HepG2 (cell line): ENCODE results near the gene VCL. TPM values are rescaled to one million over a fixed set of nuclear protein-coding genes. Genes with fewer than 3 reads are reported as not detected.

Experiments
- ATAC-seq: fragments of 200-7000 bp; cut with Tn5 transposase; 3 replicates; pipeline ENCODE4 v1.9.1; 2020; ENCODE audit warnings: mild to moderate bottlenecking, moderate library complexity
- BruUV-seq: library from RNA; stranded (reverse); fragments of 400-500 nt; replicated peaks from 2 replicates; lab custom pipeline; 2021; lab: Mats Ljungman, UMichigan
- CTCF ChIA-PET: fragments of 300-600 bp; formaldehyde crosslinking; extraction: SDS; loops from one replicate; lab custom pipeline; 2021; ENCODE audit warnings: low total read pairs, inconsistent platforms, low intra/inter-chr PET ratio; lab: Yijun Ruan, JAX
- POLR2A ChIA-PET: fragments of 350-600 bp; sonication (Branson Sonifier 250); formaldehyde crosslinking; loops from one replicate; lab custom pipeline; 2020; ENCODE audit warnings: antibody characterized with exemption, inconsistent platforms; lab: Yijun Ruan, JAX
- DNase-seq: peaks from one replicate; pipeline ENCODE4 v3.0.0-alpha.2; 2015; ENCODE audit warnings: low spot score
- FAIRE-seq: peaks from 3 replicates; lab custom pipeline; 2011; peaks lifted over from hg19 to GRCh38; lab: Jason Lieb, UNC
- H2AFZ ChIP-seq: one replicate; pipeline ENCODE4 v1.6.1; 2011; ENCODE audit warnings: low read length, inconsistent platforms
- H3K27ac ChIP-seq: fragments of 300-600 bp; 3 replicates; pipeline ENCODE4 v1.8.0; 2011; ENCODE audit warnings: mixed run types, mild to moderate bottlenecking, mixed read lengths, low read length, inconsistent platforms; ENCODE audit not compliant: insufficient read depth; ENCODE audit errors: extremely low read length
- H3K27me3 ChIP-seq, 2 experiments: fragments of 200-600 bp in 1 of 2; 2 replicates in 1 of 2; 3 replicates in 1 of 2; pipeline versions ENCODE4 v1.6.0 to v1.8.0; 2011; ENCODE audit warnings: low read length in 2 of 2, mild to moderate bottlenecking in 2 of 2, moderate library complexity in 2 of 2, inconsistent platforms in 1 of 2; ENCODE audit not compliant: insufficient read depth in 2 of 2, control insufficient read depth in 1 of 2
- H3K36me3 ChIP-seq, 2 experiments: fragments of 200-600 bp in 1 of 2; replicated peaks in 1 of 2; 2 replicates in 1 of 2; 3 replicates in 1 of 2; pipeline versions ENCODE4 v1.5.1 to v1.8.0; 2011; ENCODE audit warnings: low read length in 2 of 2, inconsistent platforms in 1 of 2; ENCODE audit not compliant: insufficient read depth in 2 of 2, control insufficient read depth in 1 of 2
- H3K4me1 ChIP-seq: 2 replicates; pipeline ENCODE4 v1.5.1; 2012; ENCODE audit warnings: low read length, inconsistent platforms; ENCODE audit not compliant: insufficient read depth
- H3K4me2 ChIP-seq: 2 replicates; pipeline ENCODE4 v1.6.0; 2011; ENCODE audit warnings: low read depth, low read length, inconsistent platforms
- H3K4me3 ChIP-seq, 3 experiments: fragments of 200-600 bp in 1 of 3; sonication (generic), shearing (Covaris generic) in 1 of 3; replicated peaks in 1 of 3; 2 replicates each; pipeline ENCODE4 v1.5.1; 2011 to 2016; ENCODE audit warnings: low read length in 3 of 3, inconsistent platforms in 2 of 3, low read depth in 2 of 3, mild to moderate bottlenecking in 2 of 3, control low read depth in 1 of 3, mixed read lengths in 1 of 3; ENCODE audit not compliant: insufficient read depth in 1 of 3
- H3K79me2 ChIP-seq: one replicate; pipeline ENCODE4 v1.6.1; 2011; ENCODE audit warnings: low read length, inconsistent platforms; ENCODE audit not compliant: insufficient read depth
- H3K9ac ChIP-seq: 2 replicates; pipeline ENCODE4 v1.6.0; 2011; ENCODE audit warnings: mild to moderate bottlenecking, low read depth, low read length, inconsistent platforms; ENCODE audit not compliant: insufficient read depth
- H3K9me3 ChIP-seq: 2 replicates; pipeline ENCODE4 v1.5.1; 2012; ENCODE audit warnings: mild to moderate bottlenecking, low read length
- H4K20me1 ChIP-seq: 2 replicates; pipeline ENCODE4 v1.6.0; 2011; ENCODE audit warnings: inconsistent platforms, mild to moderate bottlenecking, low read length, moderate library complexity; ENCODE audit not compliant: insufficient read depth
- JUNB ChIP-seq: sonication (generic); formaldehyde crosslinking; IDR thresholded peaks from 2 replicates; pipeline ENCODE4 v1.8.0; 2022; ENCODE audit warnings: missing genetic modification reagents, mild to moderate bottlenecking, borderline replicate concordance
- SIN3A ChIP-seq: IDR thresholded peaks from 2 replicates; pipeline ENCODE4 v1.6.1; 2011; ENCODE audit warnings: low read depth, mild to moderate bottlenecking, control low read depth, low read length, borderline replicate concordance
- TBX2 ChIP-seq: sonication (generic); formaldehyde crosslinking; IDR thresholded peaks from 2 replicates; pipeline ENCODE4 v1.5.0; 2020; ENCODE audit warnings: missing genetic modification reagents, mild to moderate bottlenecking, borderline replicate concordance
- ZNF235 ChIP-seq: sonication (generic); formaldehyde crosslinking; IDR thresholded peaks from 2 replicates; pipeline ENCODE4 v1.8.1; 2023; ENCODE audit warnings: mild to moderate bottlenecking, missing genetic modification reagents, borderline replicate concordance
- ZNF274 ChIP-seq: sonication (generic); formaldehyde crosslinking; IDR thresholded peaks from 2 replicates; pipeline ENCODE4 v1.5.1; 2020; ENCODE audit warnings: mild to moderate bottlenecking, missing genetic modification reagents
- ZNF644 ChIP-seq: IDR thresholded peaks from 2 replicates; pipeline ENCODE4 v1.6.1; 2016; ENCODE audit warnings: low read depth
- WGBS: methylation state at CpG from one replicate; pipeline ENCODE4 v1.1.6; 2017; ENCODE audit warnings: low lambda C conversion rate; 5-methylcytosine and 5-hydroxymethylcytosine counted together
- in situ Hi-C: cut with HindIII; loops from 2 replicates; pipeline ENCODE4 v1.10.0; 2017; ENCODE audit warnings: low pct_unique_long_range_greater_than_20kb; ENCODE audit not compliant: extremely low pct_ligation_motif_present
- intact Hi-C: fragments of 100-400 bp; cut with micrococcal nuclease; formaldehyde crosslinking; loops from one replicate; pipeline ENCODE4 v1.10.0; 2022; ENCODE audit not compliant: unreplicated experiment
- polyA plus RNA-seq, 8 experiments: library from polyadenylated mRNA; depleted of rRNA in 3 of 8; stranded (reverse) in 7 of 8; unstranded in 1 of 8; fragments of >200 nt; fragmentation: Illumina TruSeq in 4 of 8; extraction: Trizol in 4 of 8; gene quantifications; 2 replicates each; pipeline versions ENCODE4 v1.2.1 to v1.2.3, GENCODE V29; 2011 to 2016; ENCODE audit warnings: low read depth in 4 of 8, missing spikeins in 1 of 8, mixed read lengths in 1 of 8; ENCODE audit not compliant: insufficient read depth in 1 of 8
- total RNA-seq, 5 experiments: library from RNA; depleted of rRNA; stranded (reverse); fragments of >200 nt; fragmentation: Illumina TruSeq; extraction: Trizol; gene quantifications; 2 replicates each; pipeline ENCODE4 v1.2.3, GENCODE V29; 2016; ENCODE audit warnings: low read depth in 1 of 5
- TF ChIP-seq, protein P1 (sequence below): sonication (generic); formaldehyde crosslinking; IDR thresholded peaks from 2 replicates; pipeline ENCODE4 v1.4.0; 2020; ENCODE audit warnings: missing genetic modification reagents
- TF ChIP-seq, protein P2 (sequence below): sonication (generic); formaldehyde crosslinking; IDR thresholded peaks from 2 replicates; pipeline ENCODE4 v1.4.0; 2020; ENCODE audit warnings: missing genetic modification reagents
- TF ChIP-seq, protein P3 (sequence below): sonication (generic); formaldehyde crosslinking; IDR thresholded peaks from 2 replicates; pipeline ENCODE4 v1.5.0; 2020; ENCODE audit warnings: mild to moderate bottlenecking, missing genetic modification reagents

The VCL gene
- total and polyA plus RNA-seq, 2 of the 13 experiments (the other 11 are each of a cell fraction or from before 2014, with no cell fraction given), result 17.3 to 26.9 TPM

DNA sequence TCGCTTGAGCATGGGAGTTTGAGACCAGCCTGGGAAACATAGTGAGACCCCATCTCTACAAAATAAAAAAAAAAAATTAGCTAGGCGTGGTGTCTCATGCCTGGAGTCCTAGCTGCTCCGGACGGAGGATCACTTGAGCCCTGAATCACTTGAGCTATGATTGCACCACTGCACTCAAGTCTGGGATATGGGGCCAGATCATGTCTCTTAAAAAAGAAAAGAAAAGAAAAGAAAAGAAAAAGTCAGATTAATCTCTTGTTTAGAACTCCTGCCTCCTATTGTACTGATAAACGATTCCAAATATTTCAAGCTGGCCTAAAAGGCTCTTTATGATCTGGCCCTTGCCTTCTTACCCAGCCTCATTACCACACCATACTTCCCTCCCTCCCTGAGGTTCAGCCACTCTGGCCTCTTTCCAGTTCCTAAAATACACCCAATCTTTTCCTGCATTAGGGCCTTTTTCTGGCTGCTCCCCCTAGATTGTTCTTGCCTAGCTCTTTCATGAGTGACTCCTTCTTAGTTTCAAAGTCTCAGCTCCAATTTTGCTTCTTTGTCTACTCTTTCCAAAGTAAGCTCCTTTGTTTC, 41.7 kb downstream of the VCL start:
- H3K4me2 ChIP-seq, result no peak overlapping the region
- H3K4me3 ChIP-seq, result no peak overlapping the region
- no peak for FAIRE-seq
- no peaks in the 10 kb centered on the region for H3K4me1 ChIP-seq
- no peaks in the 10 kb centered on the region for H3K27me3 ChIP-seq
- ChIA-PET POLR2A (no interaction called here), CTCF (no interaction called here)
- peaks cover 0 to 6% of the 10 kb centered on the region in 2 experiments; a peak in 2 of 5 replicates for H3K36me3 ChIP-seq
- TF ChIP-seq, protein P1, sequence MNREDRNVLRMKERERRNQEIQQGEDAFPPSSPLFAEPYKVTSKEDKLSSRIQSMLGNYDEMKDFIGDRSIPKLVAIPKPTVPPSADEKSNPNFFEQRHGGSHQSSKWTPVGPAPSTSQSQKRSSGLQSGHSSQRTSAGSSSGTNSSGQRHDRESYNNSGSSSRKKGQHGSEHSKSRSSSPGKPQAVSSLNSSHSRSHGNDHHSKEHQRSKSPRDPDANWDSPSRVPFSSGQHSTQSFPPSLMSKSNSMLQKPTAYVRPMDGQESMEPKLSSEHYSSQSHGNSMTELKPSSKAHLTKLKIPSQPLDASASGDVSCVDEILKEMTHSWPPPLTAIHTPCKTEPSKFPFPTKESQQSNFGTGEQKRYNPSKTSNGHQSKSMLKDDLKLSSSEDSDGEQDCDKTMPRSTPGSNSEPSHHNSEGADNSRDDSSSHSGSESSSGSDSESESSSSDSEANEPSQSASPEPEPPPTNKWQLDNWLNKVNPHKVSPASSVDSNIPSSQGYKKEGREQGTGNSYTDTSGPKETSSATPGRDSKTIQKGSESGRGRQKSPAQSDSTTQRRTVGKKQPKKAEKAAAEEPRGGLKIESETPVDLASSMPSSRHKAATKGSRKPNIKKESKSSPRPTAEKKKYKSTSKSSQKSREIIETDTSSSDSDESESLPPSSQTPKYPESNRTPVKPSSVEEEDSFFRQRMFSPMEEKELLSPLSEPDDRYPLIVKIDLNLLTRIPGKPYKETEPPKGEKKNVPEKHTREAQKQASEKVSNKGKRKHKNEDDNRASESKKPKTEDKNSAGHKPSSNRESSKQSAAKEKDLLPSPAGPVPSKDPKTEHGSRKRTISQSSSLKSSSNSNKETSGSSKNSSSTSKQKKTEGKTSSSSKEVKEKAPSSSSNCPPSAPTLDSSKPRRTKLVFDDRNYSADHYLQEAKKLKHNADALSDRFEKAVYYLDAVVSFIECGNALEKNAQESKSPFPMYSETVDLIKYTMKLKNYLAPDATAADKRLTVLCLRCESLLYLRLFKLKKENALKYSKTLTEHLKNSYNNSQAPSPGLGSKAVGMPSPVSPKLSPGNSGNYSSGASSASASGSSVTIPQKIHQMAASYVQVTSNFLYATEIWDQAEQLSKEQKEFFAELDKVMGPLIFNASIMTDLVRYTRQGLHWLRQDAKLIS (CRISPR knock-in tag), result no peak
- TF ChIP-seq TBX2 (CRISPR knock-in tag), result no peak
- no peak for TF ChIP-seq SIN3A
- TF ChIP-seq ZNF235 (CRISPR knock-in tag), result no peak
- TF ChIP-seq, protein P2, sequence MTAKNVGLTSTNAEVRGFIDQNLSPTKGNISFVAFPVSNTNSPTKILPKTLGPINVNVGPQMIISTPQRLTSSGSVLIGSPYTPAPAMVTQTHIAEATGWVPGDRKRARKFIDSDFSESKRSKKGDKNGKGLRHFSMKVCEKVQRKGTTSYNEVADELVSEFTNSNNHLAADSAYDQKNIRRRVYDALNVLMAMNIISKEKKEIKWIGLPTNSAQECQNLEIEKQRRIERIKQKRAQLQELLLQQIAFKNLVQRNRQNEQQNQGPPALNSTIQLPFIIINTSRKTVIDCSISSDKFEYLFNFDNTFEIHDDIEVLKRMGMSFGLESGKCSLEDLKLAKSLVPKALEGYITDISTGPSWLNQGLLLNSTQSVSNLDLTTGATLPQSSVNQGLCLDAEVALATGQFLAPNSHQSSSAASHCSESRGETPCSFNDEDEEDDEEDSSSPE, result no peak
- TF ChIP-seq, protein P3, sequence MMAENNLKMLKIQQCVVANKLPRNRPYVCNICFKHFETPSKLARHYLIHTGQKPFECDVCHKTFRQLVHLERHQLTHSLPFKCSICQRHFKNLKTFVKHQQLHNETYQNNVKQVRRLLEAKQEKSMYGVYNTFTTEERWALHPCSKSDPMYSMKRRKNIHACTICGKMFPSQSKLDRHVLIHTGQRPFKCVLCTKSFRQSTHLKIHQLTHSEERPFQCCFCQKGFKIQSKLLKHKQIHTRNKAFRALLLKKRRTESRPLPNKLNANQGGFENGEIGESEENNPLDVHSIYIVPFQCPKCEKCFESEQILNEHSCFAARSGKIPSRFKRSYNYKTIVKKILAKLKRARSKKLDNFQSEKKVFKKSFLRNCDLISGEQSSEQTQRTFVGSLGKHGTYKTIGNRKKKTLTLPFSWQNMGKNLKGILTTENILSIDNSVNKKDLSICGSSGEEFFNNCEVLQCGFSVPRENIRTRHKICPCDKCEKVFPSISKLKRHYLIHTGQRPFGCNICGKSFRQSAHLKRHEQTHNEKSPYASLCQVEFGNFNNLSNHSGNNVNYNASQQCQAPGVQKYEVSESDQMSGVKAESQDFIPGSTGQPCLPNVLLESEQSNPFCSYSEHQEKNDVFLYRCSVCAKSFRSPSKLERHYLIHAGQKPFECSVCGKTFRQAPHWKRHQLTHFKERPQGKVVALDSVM (CRISPR knock-in tag), result no peak
- TF ChIP-seq ZNF274 (CRISPR knock-in tag), result no peak
- TF ChIP-seq JUNB (CRISPR knock-in tag), result no peak
- no peak for TF ChIP-seq ZNF644 (CRISPR knock-in tag)
- H3K9ac ChIP-seq, result no peak overlapping the region
- no peaks in the 10 kb centered on the region for H3K9me3 ChIP-seq
- intact Hi-C loops, result no loop called here
- WGBS, result 95% methylated on average over 5 of the region's 5 CpGs
- DNase-seq, result no peak
- BruUV-seq, result no TSS peak
- no peaks in the 10 kb centered on the region for H3K79me2 ChIP-seq
- in situ Hi-C loops, result no loop called here
- H4K20me1 ChIP-seq, result no peaks in the 10 kb centered on the region
- no peak for ATAC-seq
- H3K27ac ChIP-seq, result no peak overlapping the region
- H2AFZ ChIP-seq, result no peak overlapping the region
